IMR-90 (cell line): ENCODE data around the gene GAL3ST3.

Source experiments
- BHLHE40 ChIP-seq: fragments of 150-350 bp; IDR thresholded peaks from 2 replicates; pipeline ENCODE4 v1.6.1; 2016; ENCODE audit warnings: mild to moderate bottlenecking, low read depth, low read length
- CEBPB ChIP-seq: IDR thresholded peaks from 2 replicates; pipeline ENCODE4 v1.6.1; 2012; ENCODE audit warnings: low read depth, low read length, improper control_type of control experiment
- CTCF ChIP-seq: conservative IDR thresholded peaks from 2 replicates; pipeline ENCODE4 v1.5.1; 2012; ENCODE audit warnings: mild to moderate bottlenecking, low read depth, low read length, improper control_type of control experiment
- FOS ChIP-seq: fragments of 150-350 bp; IDR thresholded peaks from 2 replicates; pipeline ENCODE4 v1.6.1; 2016; ENCODE audit warnings: low read depth, low read length
- MAZ ChIP-seq: IDR thresholded peaks from 2 replicates; pipeline ENCODE4 v1.6.1; 2012; ENCODE audit warnings: low read depth, mild to moderate bottlenecking, low read length, improper control_type of control experiment, moderate library complexity, borderline replicate concordance
- MXI1 ChIP-seq: IDR thresholded peaks from 2 replicates; pipeline ENCODE4 v1.6.1; 2012; ENCODE audit warnings: low read depth, mild to moderate bottlenecking, low read length, moderate library complexity, borderline replicate concordance
- NFE2L2 ChIP-seq: fragments of 150-350 bp; IDR thresholded peaks from 2 replicates; pipeline ENCODE4 v1.6.1; 2016; ENCODE audit warnings: low read depth, mild to moderate bottlenecking, low read length
- POLR2A ChIP-seq: IDR thresholded peaks from 2 replicates; pipeline ENCODE4 v1.6.1; 2012; ENCODE audit warnings: mild to moderate bottlenecking, low read depth, low read length
- RAD21 ChIP-seq: IDR thresholded peaks from 2 replicates; pipeline ENCODE4 v1.6.1; 2012; ENCODE audit warnings: low read length, improper control_type of control experiment
- RCOR1 ChIP-seq: IDR thresholded peaks from 2 replicates; pipeline ENCODE4 v1.6.1; 2012; ENCODE audit warnings: mild to moderate bottlenecking, low read length, improper control_type of control experiment; ENCODE audit not compliant: insufficient replicate concordance
- RFX5 ChIP-seq: IDR thresholded peaks from 2 replicates; pipeline ENCODE4 v1.8.0; 2012; ENCODE audit warnings: low read depth, mild to moderate bottlenecking, low read length, moderate library complexity
- SMC3 ChIP-seq: fragments of 150-350 bp; IDR thresholded peaks from 2 replicates; pipeline ENCODE4 v1.6.1; 2016; ENCODE audit warnings: low read depth, mild to moderate bottlenecking, antibody characterized with exemption, low read length, moderate library complexity
- TF ChIP-seq, protein P1 (sequence below): fragments of 150-350 bp; IDR thresholded peaks from 2 replicates; pipeline ENCODE4 v1.6.1; 2017; ENCODE audit warnings: mild to moderate bottlenecking, antibody characterized with exemption, low read length, low read depth
- TF ChIP-seq, protein P2 (sequence below): fragments of 150-350 bp; IDR thresholded peaks from 2 replicates; pipeline ENCODE4 v1.6.1; 2016; ENCODE audit warnings: low read depth, mild to moderate bottlenecking, low read length, moderate library complexity, borderline replicate concordance

DNA sequence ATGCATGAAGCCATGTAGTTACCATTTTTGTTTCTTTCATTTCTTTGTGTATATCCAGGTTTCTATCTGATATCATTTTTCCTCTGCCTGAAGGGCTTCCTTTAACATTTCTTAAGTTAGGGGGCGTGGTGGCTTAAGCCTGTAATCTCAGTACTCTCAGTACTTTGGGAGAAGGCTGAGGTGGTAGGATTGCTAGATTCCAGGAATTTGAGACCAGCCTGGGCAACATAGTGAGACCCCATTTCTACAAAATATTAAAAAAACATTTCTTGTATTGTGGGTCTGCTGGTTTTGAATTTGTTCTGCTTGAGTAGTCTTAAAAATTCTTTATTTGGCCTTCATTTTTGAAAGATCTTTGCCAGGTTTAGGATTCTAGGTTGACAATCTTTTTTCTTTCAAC lies 15.6 kb upstream of the GAL3ST3 start:
- TF ChIP-seq POLR2A (no peak), CTCF (no peak), CEBPB (no peak), RFX5 (no peak), SMC3 (no peak), MXI1 (no peak), RAD21 (no peak), BHLHE40 (no peak), MAZ (no peak), NFE2L2 (no peak), FOS (no peak), RCOR1 (no peak)
- TF ChIP-seq, protein P1, sequence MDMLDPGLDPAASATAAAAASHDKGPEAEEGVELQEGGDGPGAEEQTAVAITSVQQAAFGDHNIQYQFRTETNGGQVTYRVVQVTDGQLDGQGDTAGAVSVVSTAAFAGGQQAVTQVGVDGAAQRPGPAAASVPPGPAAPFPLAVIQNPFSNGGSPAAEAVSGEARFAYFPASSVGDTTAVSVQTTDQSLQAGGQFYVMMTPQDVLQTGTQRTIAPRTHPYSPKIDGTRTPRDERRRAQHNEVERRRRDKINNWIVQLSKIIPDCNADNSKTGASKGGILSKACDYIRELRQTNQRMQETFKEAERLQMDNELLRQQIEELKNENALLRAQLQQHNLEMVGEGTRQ, result no peak
- TF ChIP-seq, protein P2, sequence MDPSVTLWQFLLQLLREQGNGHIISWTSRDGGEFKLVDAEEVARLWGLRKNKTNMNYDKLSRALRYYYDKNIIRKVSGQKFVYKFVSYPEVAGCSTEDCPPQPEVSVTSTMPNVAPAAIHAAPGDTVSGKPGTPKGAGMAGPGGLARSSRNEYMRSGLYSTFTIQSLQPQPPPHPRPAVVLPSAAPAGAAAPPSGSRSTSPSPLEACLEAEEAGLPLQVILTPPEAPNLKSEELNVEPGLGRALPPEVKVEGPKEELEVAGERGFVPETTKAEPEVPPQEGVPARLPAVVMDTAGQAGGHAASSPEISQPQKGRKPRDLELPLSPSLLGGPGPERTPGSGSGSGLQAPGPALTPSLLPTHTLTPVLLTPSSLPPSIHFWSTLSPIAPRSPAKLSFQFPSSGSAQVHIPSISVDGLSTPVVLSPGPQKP, result no peak
